DMS53 treated with DMSO at 0.1 percent for 48 hours (cell line): ENCODE results near the gene PCDH1.
"Not testable (repeated sequence)": the region's sequence is repeated elsewhere in the genome, so short reads cannot be mapped to it uniquely, and the experiment has no call there.

ENCODE experiments used
- DNase-seq: peaks from one replicate; lab custom pipeline; 2025; ENCODE audit not compliant: unreplicated experiment; lab: John Stamatoyannopoulos, UW

PCDH1 gene

GRCh38 chr5:141878186-141878710 lies at the start of gene PCDH1:
TSS of gene PCDH1 (minus strand) at chr5:141878410. CDS start at chr5:141878262, 148 bp downstream.
- DNase-seq: no peak

GRCh38 chr5:141926434-141926833 lies 48.2 kb upstream of the PCDH1 start:
- no peak for DNase-seq

- DNase-seq: peak; percentile 94
Measured at GRCh38 chr5:141923448-141924313, 45.5 kb upstream of the PCDH1 start, which contains the start of gene DELE1. TSS of gene DELE1 (plus strand) at chr5:141923871. CDS start at chr5:141923942, 71 bp downstream.

GRCh38 chr5:141922827-141923447 lies 44.7 kb upstream of the PCDH1 start:
- not testable (repeated sequence) for DNase-seq

GRCh38 chr5:141920771-141921170 lies 42.6 kb upstream of the PCDH1 start:
- no peak for DNase-seq

GRCh38 chr5:141919218-141920119 lies 41.3 kb upstream of the PCDH1 start:
- no peak for DNase-seq

GRCh38 chr5:141917760-141918159 lies 39.5 kb upstream of the PCDH1 start:
- no peak for DNase-seq

GRCh38 chr5:141916522-141916921 lies 38.3 kb upstream of the PCDH1 start:
- no peak for DNase-seq

- no peak for DNase-seq
Measured at GRCh38 chr5:141915881-141916336, 37.7 kb upstream of the PCDH1 start.

- no peak for DNase-seq
Measured at GRCh38 chr5:141914797-141915196, 36.6 kb upstream of the PCDH1 start.

- peak; percentile 16 for DNase-seq
Measured at GRCh38 chr5:141914199-141914743, 36.1 kb upstream of the PCDH1 start.

GRCh38 chr5:141913560-141914198 lies 35.5 kb upstream of the PCDH1 start:
- DNase-seq: no peak

GRCh38 chr5:141910271-141910673 lies 32.1 kb upstream of the PCDH1 start:
- DNase-seq: no peak

- DNase-seq: no peak
Measured at GRCh38 chr5:141909212-141909611, 31.0 kb upstream of the PCDH1 start.

GRCh38 chr5:141908796-141909195 lies 30.6 kb upstream of the PCDH1 start:
- no peak for DNase-seq

GRCh38 chr5:141906972-141907371 lies 28.8 kb upstream of the PCDH1 start:
- DNase-seq: no peak

- DNase-seq: no peak
Measured at GRCh38 chr5:141906517-141906916, 28.3 kb upstream of the PCDH1 start.

GRCh38 chr5:141904551-141904950 lies 26.3 kb upstream of the PCDH1 start:
- DNase-seq: no peak

- no peak for DNase-seq
Measured at GRCh38 chr5:141903261-141903660, 25.1 kb upstream of the PCDH1 start.
